ENCODE measurements around the gene CEACAM19. TPM values are rescaled to one million over a fixed set of nuclear protein-coding genes. Genes with fewer than 3 reads are reported as not detected.

CEACAM19 gene
- total RNA-seq, 1 experiment from 2014 or later = 3.5 TPM

GRCh38 chr19:44710483-44710882, 39.2 kb downstream of the CEACAM19 start:
- Histone ChIP-seq H3K79me1 (ENCODE audit: insufficient read depth, low read depth, low read length, poor library complexity, severe bottlenecking) (no peaks in the 10 kb centered on the region), H3K79me2 (ENCODE audit: insufficient read depth, low read length) (0 out of 2 replicates have a peak, but pooled peaks cover 2% of the 10 kb centered on the region), H2BK12ac (ENCODE audit: insufficient read length, low read depth, low read length) (no peak overlapping the region), H3K14ac (ENCODE audit: insufficient read depth, low read length) (no peak overlapping the region; the same call in 1 of the 2 replicates), H4K20me1 (ENCODE audit: control insufficient read depth, insufficient read depth, insufficient read length) (no peaks in the 10 kb centered on the region), H3T11ph (ENCODE audit: low read length) (no peak overlapping the region), H3K23me2 (ENCODE audit: insufficient read length, low read depth, low read length, poor library complexity, severe bottlenecking) (peaks cover 3% of the 10 kb centered on the region), H3K23ac (ENCODE audit: insufficient read length, low read depth, low read length) (no peak overlapping the region), H2BK5ac (ENCODE audit: insufficient read length, low read length) (no peak overlapping the region), H3K4ac (ENCODE audit: low read depth, low read length) (no peak overlapping the region), H2BK120ac (ENCODE audit: low read depth, low read length, poor library complexity, severe bottlenecking) (no peak overlapping the region), H2AFZ (ENCODE audit: low read length) (no peak overlapping the region), H3K56ac (ENCODE audit: insufficient read length, low read depth, low read length) (no peak overlapping the region), H3K27me3 (ENCODE audit: insufficient read depth, low read length) (no peaks in the 10 kb centered on the region), H4K5ac (ENCODE audit: insufficient read length, low read depth, low read length) (no peak overlapping the region), H3K4me1 (ENCODE audit: insufficient read depth, low read length) (no peaks in the 10 kb centered on the region), H2AK5ac (ENCODE audit: insufficient read length, low read length) (no peak overlapping the region), H2BK20ac (ENCODE audit: low read depth, low read length, poor library complexity, severe bottlenecking) (no peak overlapping the region), H2BK15ac (ENCODE audit: low read depth, low read length) (no peak overlapping the region), H3K9ac (ENCODE audit: extremely low read depth, insufficient read length, low read length) (no peak overlapping the region), H3K18ac (ENCODE audit: insufficient read length, low read depth, low read length) (no peak overlapping the region), H4K91ac (ENCODE audit: insufficient read length, low read depth, low read length) (no peak overlapping the region), H4K8ac (replicated peaks; ENCODE audit: insufficient read length, low read depth, low read length) (no peak overlapping the region), H3K27ac (ENCODE audit: insufficient read length, low read depth, low read length) (no peak overlapping the region), H3K9me3 (ENCODE audit: control insufficient read depth, low read depth, low read length) (peaks cover 5% of the 10 kb centered on the region), H3K4me2 (ENCODE audit: insufficient read depth, insufficient read length, low read length) (no peak overlapping the region)
- no peak for TF ChIP-seq CTCF (conservative IDR thresholded peaks at IDR 0.05)
- Mint-ChIP-seq H3K4me1 (no peaks in the 10 kb centered on the region), H3K4me3 (no peak overlapping the region), H3K27me3 (ENCODE audit: low read depth) (peaks cover 6% of the 10 kb centered on the region), H3K36me3 (ENCODE audit: insufficient read depth in 1 of 3, low read depth in 3 of 3) (peaks cover 12% of the 10 kb centered on the region in 3 experiments), H3K27ac (no peak overlapping the region), H3K9me3 (peaks cover 15% of the 10 kb centered on the region in 2 experiments)
- no CpG with 5 or more reads among the region's 14 CpGs for WGBS (ENCODE audit: extremely low coverage, insufficient read length, low lambda C conversion rate)
- DNase-seq = no peak
